Testis (tissue), 5 donors: ENCODE measurements around the gene CPSF4L. TPM values are rescaled to one million over a fixed set of nuclear protein-coding genes. Genes with fewer than 3 reads are reported as not detected.
"Not testable (repeated sequence)": the region's sequence is repeated elsewhere in the genome, so short reads cannot be mapped to it uniquely, and the experiment has no call there.

Experiments
- DNase-seq: peaks from one replicate; pipeline ENCODE4 v3.0.0-alpha.2; 2019
- H3K27ac ChIP-seq, 2 donors: fragments of 200-600 bp; sonication (generic); one replicate each; pipeline ENCODE4 v1.5.1; 2019
- H3K27me3 ChIP-seq: fragments of 200-600 bp; sonication (generic); one replicate; pipeline ENCODE4 v1.5.1; 2019
- H3K36me3 ChIP-seq: fragments of 200-600 bp; sonication (generic); one replicate; pipeline ENCODE4 v1.5.1; 2017; ENCODE audit warnings: low read depth; ENCODE audit errors: missing control alignments
- H3K4me1 ChIP-seq: fragments of 200-600 bp; sonication (generic); one replicate; pipeline ENCODE4 v1.5.1; 2019
- H3K4me3 ChIP-seq, 2 donors: fragments of 200-600 bp; sonication (generic); one replicate each; pipeline ENCODE4 v1.5.1; 2017 to 2019
- H3K9me3 ChIP-seq: fragments of 200-600 bp; sonication (generic); one replicate; pipeline ENCODE4 v1.5.1; 2017
- CTCF ChIP-seq, 3 experiments: fragments of 450-650 bp in 2 of 3; fragments of 200-600 bp in 1 of 3; sonication (generic) in 1 of 3; IDR thresholded peaks; one replicate each; pipeline ENCODE4 v1.5.1; 2016 to 2019; ENCODE audit warnings: antibody characterized with exemption in 3 of 3, mild to moderate bottlenecking in 2 of 3, moderate library complexity in 1 of 3
- POLR2A ChIP-seq: fragments of 450-650 bp; IDR thresholded peaks from one replicate; pipeline ENCODE4 v1.6.1; 2017; ENCODE audit warnings: antibody characterized with exemption, mild to moderate bottlenecking, moderate library complexity
- WGBS, 2 donors: methylation state at CpG; one replicate each; pipeline ENCODE4 v1.1.5; 2018; 5-methylcytosine and 5-hydroxymethylcytosine counted together
- intact Hi-C: fragments of 100-400 bp; cut with DNase I; formaldehyde crosslinking; loops from one replicate; pipeline ENCODE4 v1.15.1; 2023; ENCODE audit warnings: low total_unique reads
- long read RNA-seq, 2 donors: transcript quantifications; one replicate each; lab custom pipeline, GENCODE V29; 2026
- polyA plus RNA-seq: library from polyadenylated mRNA; stranded (reverse); fragments of 350-450 nt; fragmentation: Illumina TruSeq; extraction: RNeasy Lipid Tissue Mini Kit (QIAGEN cat#74804); gene quantifications from one replicate; pipeline ENCODE4 v1.2.3, GENCODE V29; 2014; ENCODE audit warnings: low read depth, low replicate concordance; ENCODE audit not compliant: insufficient read depth
- total RNA-seq, 2 donors: library from RNA; depleted of rRNA; stranded (reverse); fragments of >200 nt; gene quantifications; one replicate each; pipeline ENCODE4 v1.2.3, GENCODE V29; 2016

Gene CPSF4L
- total RNA-seq (under 1 TPM in 1 of 2 donors, not detected in 1; 0.94 TPM), polyA plus RNA-seq (0.79 TPM)
- long read RNA-seq, donor 1 = 0 reads
- long read RNA-seq, donor 2 = 0 reads

GRCh38 chr17:73261617-73261951, at the start of gene CPSF4L:
CPSF4L (minus strand) TSS chr17:73261880; CDS start chr17:73261818, 62 bp downstream.
- no peaks in the 10 kb centered on the region for H3K36me3 ChIP-seq
- intact Hi-C loops = no loop called here
- H3K27ac ChIP-seq = peak within 1 kb of the TSS; percentile 37 to 55
- no peaks in the 10 kb centered on the region for H3K27me3 ChIP-seq
- peaks cover 25% of the 10 kb centered on the region for H3K4me1 ChIP-seq
- H3K9me3 ChIP-seq = no peaks in the 10 kb centered on the region
- WGBS, 2 donors = 56 to 84% methylated on average over 6 to 9 of the region's 9 CpGs
- TF ChIP-seq CTCF (IDR thresholded peaks at IDR 0.05) (no peak), POLR2A (no peak)
- DNase-seq = no peak
- H3K4me3 ChIP-seq = no peak within 1 kb of the TSS

- Histone ChIP-seq H3K27me3 (no peaks in the 10 kb centered on the region), H3K27ac (peak overlapping the region; percentile 92 to 93), H3K4me3 (peak overlapping the region; percentile 95 to 98), H3K9me3 (no peaks in the 10 kb centered on the region), H3K36me3 (no peaks in the 10 kb centered on the region), H3K4me1 (peaks cover 23% of the 10 kb centered on the region)
- WGBS, 2 donors = 0 to 1% methylated on average over 7 to 38 of the region's 38 CpGs
- no peak for DNase-seq
- TF ChIP-seq CTCF (IDR thresholded peaks at IDR 0.05) = no peak
- no peak for TF ChIP-seq POLR2A
- intact Hi-C loops = no loop called here
Measured at GRCh38 chr17:73311428-73311780, 49.7 kb upstream of the CPSF4L start.

- Histone ChIP-seq H3K27me3 (no peaks in the 10 kb centered on the region), H3K4me1 (peaks cover 38% of the 10 kb centered on the region), H3K27ac (peak overlapping the region; percentile 92 to 93), H3K9me3 (no peaks in the 10 kb centered on the region), H3K36me3 (no peaks in the 10 kb centered on the region), H3K4me3 (peak overlapping the region; percentile 95 to 98)
- intact Hi-C loops = no loop called here
- peak; percentile 88 for DNase-seq
- TF ChIP-seq CTCF (IDR thresholded peaks at IDR 0.05) (no peak), POLR2A (no peak)
- WGBS, 2 donors = 3 to 9% methylated on average over 13 to 21 of the region's 21 CpGs
Measured at GRCh38 chr17:73309727-73310596, 48.3 kb upstream of the CPSF4L start.

- H3K9me3 ChIP-seq, H3K36me3 ChIP-seq, H3K27me3 ChIP-seq, intact Hi-C loops, DNase-seq: not testable (repeated sequence)
- H3K4me1 ChIP-seq = peaks cover 48% of the 10 kb centered on the region
- WGBS, 2 donors = 51 to 69% methylated on average over 5 of the region's 5 CpGs
- peak overlapping the region in 1 of 2 donors; percentile 95 for H3K4me3 ChIP-seq
- H3K27ac ChIP-seq = peak overlapping the region; percentile 92 to 93
Measured at GRCh38 chr17:73308959-73309358, 47.3 kb upstream of the CPSF4L start.

GRCh38 chr17:73308017-73308823, 46.5 kb upstream of the CPSF4L start:
- Histone ChIP-seq H3K27ac (peak overlapping the region; percentile 80 to 90), H3K27me3 (no peaks in the 10 kb centered on the region), H3K4me1 (peaks cover 55% of the 10 kb centered on the region), H3K4me3 (peak overlapping the region in 1 of 2 donors; percentile 46), H3K36me3 (no peaks in the 10 kb centered on the region), H3K9me3 (no peaks in the 10 kb centered on the region)
- DNase-seq = peak; percentile 90
- TF ChIP-seq POLR2A = no peak
- no peak for TF ChIP-seq CTCF (IDR thresholded peaks at IDR 0.05)
- intact Hi-C loops = no loop called here
- WGBS, 2 donors = 36 to 47% methylated on average over 16 to 23 of the region's 23 CpGs
